Spleen (tissue), 11 donors: ENCODE measurements around the gene CTTN. TPM values are rescaled to one million over a fixed set of nuclear protein-coding genes. Genes with fewer than 3 reads are reported as not detected.

Experiments
- DNase-seq: peaks from one replicate; pipeline ENCODE4 v3.0.0-alpha.2; 2020
- H3K27ac ChIP-seq, 8 donors: fragments of 200-600 bp; sonication (generic) in 7 of 8; 1 replicate in 4 of 8; 2 replicates in 4 of 8; pipeline versions ENCODE4 v1.5.0 to v1.8.0; 2016 to 2021; ENCODE audit warnings: inconsistent platforms in 4 of 8, mild to moderate bottlenecking in 4 of 8, moderate library complexity in 1 of 8
- H3K27me3 ChIP-seq, 7 donors: fragments of 200-600 bp; sonication (generic) in 6 of 7; replicated peaks in 1 of 7; 1 replicate in 4 of 7; 2 replicates in 3 of 7; pipeline versions ENCODE4 v1.5.0 to v1.8.0; 2016 to 2021; ENCODE audit warnings: inconsistent platforms in 3 of 7, mild to moderate bottlenecking in 1 of 7
- H3K36me3 ChIP-seq, 6 donors: fragments of 200-600 bp; sonication (generic) in 5 of 6; 1 replicate in 4 of 6; 2 replicates in 2 of 6; pipeline versions ENCODE4 v1.5.0 to v1.8.0; 2016 to 2021; ENCODE audit warnings: inconsistent platforms in 2 of 6
- H3K4me1 ChIP-seq, 6 donors: fragments of 200-600 bp; sonication (generic) in 5 of 6; 1 replicate in 3 of 6; 2 replicates in 3 of 6; pipeline versions ENCODE4 v1.5.0 to v1.8.0; 2016 to 2021; ENCODE audit warnings: inconsistent platforms in 3 of 6
- H3K4me3 ChIP-seq, 8 donors: fragments of 200-600 bp; sonication (generic) in 7 of 8; 1 replicate in 4 of 8; 2 replicates in 4 of 8; pipeline versions ENCODE4 v1.5.0 to v1.8.0; 2016 to 2021; ENCODE audit warnings: inconsistent platforms in 4 of 8, mild to moderate bottlenecking in 4 of 8, moderate library complexity in 2 of 8
- H3K9me3 ChIP-seq, 8 donors: fragments of 200-600 bp; sonication (generic) in 7 of 8; 1 replicate in 4 of 8; 2 replicates in 4 of 8; pipeline versions ENCODE4 v1.5.0 to v1.8.0; 2016 to 2021; ENCODE audit warnings: inconsistent platforms in 4 of 8
- POLR2A ChIP-seq, 3 donors: fragments of 450-650 bp; IDR thresholded peaks; one replicate each; pipeline ENCODE4 v1.5.1; 2017; ENCODE audit warnings: antibody characterized with exemption in 3 of 3, mild to moderate bottlenecking in 1 of 3
- POLR2AphosphoS5 ChIP-seq, 3 donors: sonication (generic); formaldehyde crosslinking; IDR thresholded peaks; one replicate each; pipeline ENCODE4 v1.5.1; 2017; ENCODE audit warnings: antibody characterized with exemption in 3 of 3
- WGBS, 5 donors: extraction: QIAGEN DNeasy Blood & Tissue Kit in 3 of 5; methylation state at CpG; one replicate each; pipeline versions ENCODE4 v1.1.5 to v1.1.7; 2013 to 2018; 5-methylcytosine and 5-hydroxymethylcytosine counted together
- intact Hi-C: fragments of 100-400 bp; cut with DNase I; formaldehyde crosslinking; loops from one replicate; pipeline ENCODE4 v1.15.0; 2023; ENCODE audit warnings: low total_unique reads
- polyA plus RNA-seq, 3 donors: library from polyadenylated mRNA; stranded (reverse); fragments of 200-250 nt; gene quantifications; one replicate each; pipeline ENCODE4 v1.2.1, GENCODE V29; 2013
- total RNA-seq, 7 donors: library from RNA; depleted of rRNA in 3 of 7; stranded (reverse); fragments of >200 nt in 3 of 7; fragmentation: NEBNext Ultra II Directional in 4 of 7; extraction: Animal tissue kit (Norgen Biotek cat#: 25700) in 4 of 7; gene quantifications; one replicate each; pipeline versions ENCODE4 v1.1.0 to v1.2.1, GENCODE V29; 2016 to 2021
- TF ChIP-seq, protein P1 (sequence below), 11 experiments: fragments of 200-600 bp in 7 of 11; fragments of 450-650 bp in 4 of 11; sonication (generic) in 4 of 11; IDR thresholded peaks in 8 of 11; conservative IDR thresholded peaks in 3 of 11; 1 replicate in 7 of 11; 2 replicates in 4 of 11; pipeline versions ENCODE4 v1.4.0 to v1.8.0; 2016 to 2021; ENCODE audit warnings: antibody characterized with exemption in 11 of 11, inconsistent platforms in 4 of 11, mild to moderate bottlenecking in 1 of 11
- donor health status: healthy with polysubstance abuse.
- donor health status: DM: no; HTN: no; CAD: no; lungs with moderate emphysema.
- donor health status: DM: no; HTN: no; CAD: no.
- donor health status: Bipolar disorder and iron deficiency.
- donor health status: healthy.
- donor health status: DM: no; HTN: no; CAD: no.
- donor health status: DM: yes; HTN: yes; CAD: no.

The CTTN gene
- total and polyA plus RNA-seq, 10 donors: 18.4 to 149 (median 98.4) TPM

DNA sequence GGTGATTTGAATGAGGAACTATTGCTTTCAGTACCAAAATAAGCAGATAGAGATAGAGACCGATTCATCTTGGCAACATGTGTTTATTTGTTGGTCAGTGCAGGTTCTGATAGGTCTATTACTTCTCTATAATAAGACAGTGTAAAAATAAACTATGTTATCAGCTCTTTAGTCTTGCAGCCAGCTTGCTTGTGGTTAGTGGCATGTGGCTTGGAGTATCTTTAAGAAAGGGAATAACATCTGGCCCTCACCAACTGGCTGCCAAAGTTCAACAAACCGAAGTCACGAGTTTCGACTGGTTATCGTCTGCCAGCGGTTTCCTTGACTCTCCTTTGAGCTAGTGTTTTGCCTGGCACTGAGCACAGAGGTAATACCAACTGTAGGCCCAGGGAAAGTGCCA, 71.8 kb downstream of the CTTN start:
- no peaks in the 10 kb centered on the region for H3K9me3 ChIP-seq
- intact Hi-C loops: no loop called here
- H3K27ac ChIP-seq: no peak overlapping the region
- TF ChIP-seq POLR2AphosphoS5 (IDR thresholded peaks at IDR 0.05) (no peak), POLR2A (IDR thresholded peaks at IDR 0.05) (no peak)
- TF ChIP-seq, protein P1, sequence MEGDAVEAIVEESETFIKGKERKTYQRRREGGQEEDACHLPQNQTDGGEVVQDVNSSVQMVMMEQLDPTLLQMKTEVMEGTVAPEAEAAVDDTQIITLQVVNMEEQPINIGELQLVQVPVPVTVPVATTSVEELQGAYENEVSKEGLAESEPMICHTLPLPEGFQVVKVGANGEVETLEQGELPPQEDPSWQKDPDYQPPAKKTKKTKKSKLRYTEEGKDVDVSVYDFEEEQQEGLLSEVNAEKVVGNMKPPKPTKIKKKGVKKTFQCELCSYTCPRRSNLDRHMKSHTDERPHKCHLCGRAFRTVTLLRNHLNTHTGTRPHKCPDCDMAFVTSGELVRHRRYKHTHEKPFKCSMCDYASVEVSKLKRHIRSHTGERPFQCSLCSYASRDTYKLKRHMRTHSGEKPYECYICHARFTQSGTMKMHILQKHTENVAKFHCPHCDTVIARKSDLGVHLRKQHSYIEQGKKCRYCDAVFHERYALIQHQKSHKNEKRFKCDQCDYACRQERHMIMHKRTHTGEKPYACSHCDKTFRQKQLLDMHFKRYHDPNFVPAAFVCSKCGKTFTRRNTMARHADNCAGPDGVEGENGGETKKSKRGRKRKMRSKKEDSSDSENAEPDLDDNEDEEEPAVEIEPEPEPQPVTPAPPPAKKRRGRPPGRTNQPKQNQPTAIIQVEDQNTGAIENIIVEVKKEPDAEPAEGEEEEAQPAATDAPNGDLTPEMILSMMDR (IDR thresholded peaks at IDR 0.05 in 8 of 11, conservative IDR thresholded peaks at IDR 0.05 in 3 of 11): no peak
- no peak overlapping the region for H3K4me3 ChIP-seq
- no peak for DNase-seq
- no peaks in the 10 kb centered on the region for H3K4me1 ChIP-seq
- WGBS, 5 donors: 12 to 33% (median 31%) methylated on average over 6 of the region's 6 CpGs
- no peaks in the 10 kb centered on the region for H3K36me3 ChIP-seq
- peaks cover 0 to 36% (median 0%) of the 10 kb centered on the region in 7 donors for H3K27me3 ChIP-seq

DNA sequence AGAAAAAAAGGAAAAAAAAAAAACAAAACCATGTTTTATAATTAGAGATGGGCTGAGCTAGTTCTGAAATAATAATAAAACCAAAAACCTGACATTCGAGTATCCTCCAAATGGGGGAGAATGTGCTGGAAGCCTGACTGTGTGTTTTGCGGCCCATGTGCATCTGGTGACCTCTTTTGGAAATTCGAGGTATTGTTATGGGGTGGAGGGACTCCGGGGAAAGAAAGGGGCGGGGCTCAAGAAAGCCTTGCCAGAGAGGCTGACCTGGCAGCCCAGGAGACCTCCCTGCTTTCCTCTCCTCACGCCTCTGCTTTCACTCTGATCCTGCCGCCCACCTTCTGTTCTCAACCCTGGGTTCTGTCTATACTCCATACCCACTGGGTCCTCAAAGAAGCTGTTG, 72.9 kb downstream of the CTTN start:
- WGBS, 5 donors: 31 to 49% (median 47%) methylated on average over 7 of the region's 7 CpGs
- Histone ChIP-seq H3K36me3 (no peaks in the 10 kb centered on the region), H3K4me1 (no peaks in the 10 kb centered on the region), H3K27me3 (peaks cover 0 to 25% (median 0%) of the 10 kb centered on the region in 7 donors), H3K4me3 (no peak overlapping the region), H3K27ac (no peak overlapping the region), H3K9me3 (no peaks in the 10 kb centered on the region)
- TF ChIP-seq POLR2A (IDR thresholded peaks at IDR 0.05): no peak
- TF ChIP-seq POLR2AphosphoS5 (IDR thresholded peaks at IDR 0.05): no peak
- TF ChIP-seq, protein P1 (IDR thresholded peaks at IDR 0.05 in 8 of 11, conservative IDR thresholded peaks at IDR 0.05 in 3 of 11): peak in 4 of 11 experiments; percentile 11 to 33 (median 18)
- intact Hi-C loops: no loop called here
- peak; percentile 47 for DNase-seq

DNA sequence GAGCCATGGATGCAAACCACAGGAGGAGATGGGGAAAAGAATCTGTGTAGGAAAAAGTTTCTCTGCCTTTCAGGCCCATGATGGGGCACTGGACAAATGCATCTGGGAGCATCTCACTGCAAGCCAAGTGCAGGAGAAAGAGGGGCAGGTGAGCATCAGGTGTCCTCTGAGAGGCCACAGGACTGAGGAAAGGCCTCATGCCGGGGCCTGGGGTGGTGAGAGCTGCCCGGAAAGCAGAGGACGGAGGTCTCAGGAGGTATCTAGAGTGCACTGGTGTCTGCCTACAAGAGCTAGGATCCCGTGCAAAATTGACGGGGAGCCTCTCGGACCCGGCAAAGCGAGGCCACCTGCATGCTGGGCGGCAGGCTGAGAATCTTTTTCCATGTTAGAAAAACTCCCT, 73.9 kb downstream of the CTTN start:
- intact Hi-C loops: no loop called here
- Histone ChIP-seq H3K9me3 (no peaks in the 10 kb centered on the region), H3K36me3 (no peaks in the 10 kb centered on the region), H3K4me1 (no peaks in the 10 kb centered on the region), H3K27ac (no peak overlapping the region), H3K27me3 (peaks cover 0 to 15% (median 0%) of the 10 kb centered on the region in 7 donors), H3K4me3 (no peak overlapping the region)
- no peak for TF ChIP-seq POLR2AphosphoS5 (IDR thresholded peaks at IDR 0.05)
- TF ChIP-seq, protein P1 (IDR thresholded peaks at IDR 0.05 in 8 of 11, conservative IDR thresholded peaks at IDR 0.05 in 3 of 11): no peak
- TF ChIP-seq POLR2A (IDR thresholded peaks at IDR 0.05): no peak
- DNase-seq: peak; percentile 51
- 85 to 96% (median 92%) methylated on average over 9 of the region's 9 CpGs for WGBS, 5 donors

DNA sequence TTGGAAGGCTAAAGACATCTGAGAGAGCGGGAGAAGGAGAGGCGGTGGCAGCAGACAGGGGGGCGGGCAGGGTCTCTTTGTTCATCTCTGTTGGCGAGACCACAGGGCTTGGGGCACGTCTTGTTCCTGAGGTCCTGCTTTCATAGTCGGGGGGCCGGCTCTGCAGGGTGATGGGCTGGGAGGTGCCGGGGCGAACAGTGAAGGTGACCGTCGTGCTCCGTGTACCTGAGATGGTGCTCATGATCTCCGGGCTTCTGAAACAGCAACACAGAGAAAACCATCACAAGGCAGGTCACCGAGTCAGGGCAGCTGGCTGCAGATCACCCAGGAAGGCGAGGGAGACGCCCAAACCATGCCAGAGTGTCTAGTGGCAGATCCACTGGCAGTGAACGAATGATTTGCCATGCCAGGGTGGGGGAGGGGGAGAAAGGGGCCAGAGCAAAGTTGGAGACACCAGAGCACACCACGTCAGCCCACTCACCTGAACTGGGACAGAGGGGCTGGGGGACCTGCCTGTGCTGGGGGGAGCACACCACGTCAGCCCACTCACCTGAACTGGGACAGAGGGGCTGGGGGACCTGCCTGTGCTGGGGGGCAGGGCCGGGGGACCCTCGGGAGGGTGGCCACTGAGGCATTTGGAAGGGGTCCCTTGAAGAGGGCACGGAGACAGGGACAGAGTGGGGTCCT, 75.0 kb downstream of the CTTN start:
- no peaks in the 10 kb centered on the region for H3K9me3 ChIP-seq
- TF ChIP-seq, protein P1 (IDR thresholded peaks at IDR 0.05 in 8 of 11, conservative IDR thresholded peaks at IDR 0.05 in 3 of 11): no peak
- TF ChIP-seq POLR2A (IDR thresholded peaks at IDR 0.05) (no peak), POLR2AphosphoS5 (IDR thresholded peaks at IDR 0.05) (no peak)
- no peak overlapping the region for H3K4me3 ChIP-seq
- intact Hi-C loops: no loop called here
- no peak overlapping the region for H3K27ac ChIP-seq
- peak; percentile 58 for DNase-seq
- H3K27me3 ChIP-seq: peaks cover 0 to 14% (median 0%) of the 10 kb centered on the region in 7 donors
- H3K36me3 ChIP-seq: no peaks in the 10 kb centered on the region
- no peaks in the 10 kb centered on the region for H3K4me1 ChIP-seq
- WGBS, 5 donors: 88 to 92% (median 90%) methylated on average over 18 to 22 of the region's 22 CpGs
